ENCODE measurements around the gene MAML1.

MAML1 gene

DNA sequence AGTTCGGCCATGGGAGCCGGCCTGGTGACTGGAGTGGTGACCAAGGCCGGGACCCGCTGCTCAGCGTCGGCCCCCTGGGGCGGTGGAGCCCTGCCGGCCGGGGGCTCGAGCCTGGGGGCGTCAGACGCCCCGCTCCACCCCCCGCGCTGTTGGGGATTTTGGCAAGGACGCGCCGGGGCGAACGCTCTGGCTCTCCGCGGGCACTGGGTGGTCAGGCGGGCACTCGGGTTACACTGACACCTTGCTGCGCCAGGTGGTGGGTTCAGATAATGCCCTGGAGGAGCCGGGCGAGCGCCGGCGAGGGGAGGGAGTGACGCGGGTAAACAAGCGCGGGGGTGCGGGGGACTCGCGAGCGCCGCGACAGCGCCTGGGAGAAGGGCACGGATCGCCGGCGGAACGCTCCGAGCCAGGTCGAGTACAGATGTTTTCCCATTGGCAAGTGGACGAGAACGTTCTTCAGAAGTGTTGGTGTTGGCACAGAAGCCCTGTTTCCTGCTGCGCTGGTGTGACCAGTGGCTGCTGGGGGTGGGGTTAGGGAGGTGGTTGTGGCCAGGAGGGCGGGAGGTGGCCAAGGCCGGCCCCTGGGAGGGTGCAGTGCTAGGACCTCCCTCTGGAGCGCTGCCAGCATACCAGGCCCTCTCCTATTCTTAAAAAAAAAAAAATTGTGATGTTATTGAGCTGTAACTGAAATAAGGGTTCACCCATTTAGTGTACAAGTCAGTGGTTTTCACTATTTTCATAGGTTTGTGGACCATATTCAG is 88.9 kb downstream of the MAML1 start:
- peak; percentile 93 for DNase-seq (ENCODE audit: low read depth)
- peak overlapping the region; percentile 87 for H3K4me3 ChIP-seq (ENCODE audit: low read depth, low read length)
- TF ChIP-seq, protein P1, sequence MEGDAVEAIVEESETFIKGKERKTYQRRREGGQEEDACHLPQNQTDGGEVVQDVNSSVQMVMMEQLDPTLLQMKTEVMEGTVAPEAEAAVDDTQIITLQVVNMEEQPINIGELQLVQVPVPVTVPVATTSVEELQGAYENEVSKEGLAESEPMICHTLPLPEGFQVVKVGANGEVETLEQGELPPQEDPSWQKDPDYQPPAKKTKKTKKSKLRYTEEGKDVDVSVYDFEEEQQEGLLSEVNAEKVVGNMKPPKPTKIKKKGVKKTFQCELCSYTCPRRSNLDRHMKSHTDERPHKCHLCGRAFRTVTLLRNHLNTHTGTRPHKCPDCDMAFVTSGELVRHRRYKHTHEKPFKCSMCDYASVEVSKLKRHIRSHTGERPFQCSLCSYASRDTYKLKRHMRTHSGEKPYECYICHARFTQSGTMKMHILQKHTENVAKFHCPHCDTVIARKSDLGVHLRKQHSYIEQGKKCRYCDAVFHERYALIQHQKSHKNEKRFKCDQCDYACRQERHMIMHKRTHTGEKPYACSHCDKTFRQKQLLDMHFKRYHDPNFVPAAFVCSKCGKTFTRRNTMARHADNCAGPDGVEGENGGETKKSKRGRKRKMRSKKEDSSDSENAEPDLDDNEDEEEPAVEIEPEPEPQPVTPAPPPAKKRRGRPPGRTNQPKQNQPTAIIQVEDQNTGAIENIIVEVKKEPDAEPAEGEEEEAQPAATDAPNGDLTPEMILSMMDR (IDR thresholded peaks at IDR 0.05; ENCODE audit: insufficient read depth, low read depth, low read length, missing control alignments) = no peak

DNA sequence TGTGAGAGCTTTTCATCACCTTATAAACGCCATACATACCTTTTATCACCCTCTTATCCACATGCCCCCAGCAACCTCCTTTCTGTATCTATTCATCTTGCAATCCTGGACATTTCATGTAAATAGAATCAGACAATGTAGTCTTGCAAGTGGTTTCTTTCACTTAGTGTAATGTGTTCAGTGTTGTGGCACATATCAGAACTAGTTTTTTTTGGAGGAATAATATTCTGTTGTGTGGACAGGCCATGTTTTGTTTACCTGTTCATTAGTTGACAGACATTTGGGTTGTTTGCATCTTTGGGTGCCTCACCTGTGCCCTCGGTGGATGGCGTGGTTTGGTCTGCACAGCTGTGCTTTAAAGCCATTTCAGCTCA is 89.4 kb downstream of the MAML1 start:
- no peak for DNase-seq (ENCODE audit: low read depth)
- peak overlapping the region; percentile 87 for H3K4me3 ChIP-seq (ENCODE audit: low read depth, low read length)
- TF ChIP-seq, protein P1 (IDR thresholded peaks at IDR 0.05; ENCODE audit: insufficient read depth, low read depth, low read length, missing control alignments) = no peak

GRCh38 chr5:179822444-179822990 is 89.9 kb downstream of the MAML1 start:
- H3K4me3 ChIP-seq (ENCODE audit: low read depth, low read length) = no peak overlapping the region
- no peak for DNase-seq (ENCODE audit: low read depth)
- TF ChIP-seq, protein P1 (IDR thresholded peaks at IDR 0.05; ENCODE audit: insufficient read depth, low read depth, low read length, missing control alignments) = no peak

- TF ChIP-seq, protein P1 (IDR thresholded peaks at IDR 0.05; ENCODE audit: insufficient read depth, low read depth, low read length, missing control alignments) = no peak
- no peak for DNase-seq (ENCODE audit: low read depth)
- no peak overlapping the region for H3K4me3 ChIP-seq (ENCODE audit: low read depth, low read length)
These were observed 91.5 kb downstream of the MAML1 start for GRCh38 chr5:179823937-179824744.

DNA sequence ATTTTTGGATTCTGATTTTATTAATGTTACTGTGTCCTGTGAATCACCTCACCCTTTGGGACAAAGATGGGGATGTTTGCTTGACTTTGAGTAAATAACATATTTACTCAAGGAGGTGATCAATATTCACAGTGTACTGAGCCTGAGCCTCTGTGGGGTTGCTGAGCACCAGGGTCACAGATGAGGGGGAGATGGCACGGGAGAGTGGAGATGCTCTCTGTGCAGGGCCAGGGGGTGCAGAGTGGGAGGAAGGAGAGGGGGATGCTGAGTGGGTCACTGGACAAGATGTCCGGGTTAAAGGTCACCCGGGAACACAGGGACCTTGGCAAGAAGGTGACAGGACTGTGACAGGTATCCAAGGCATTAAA is 92.1 kb downstream of the MAML1 start:
- TF ChIP-seq, protein P1 (IDR thresholded peaks at IDR 0.05; ENCODE audit: insufficient read depth, low read depth, low read length, missing control alignments) = no peak
- no peak overlapping the region for H3K4me3 ChIP-seq (ENCODE audit: low read depth, low read length)
- DNase-seq (ENCODE audit: low read depth) = no peak

DNA sequence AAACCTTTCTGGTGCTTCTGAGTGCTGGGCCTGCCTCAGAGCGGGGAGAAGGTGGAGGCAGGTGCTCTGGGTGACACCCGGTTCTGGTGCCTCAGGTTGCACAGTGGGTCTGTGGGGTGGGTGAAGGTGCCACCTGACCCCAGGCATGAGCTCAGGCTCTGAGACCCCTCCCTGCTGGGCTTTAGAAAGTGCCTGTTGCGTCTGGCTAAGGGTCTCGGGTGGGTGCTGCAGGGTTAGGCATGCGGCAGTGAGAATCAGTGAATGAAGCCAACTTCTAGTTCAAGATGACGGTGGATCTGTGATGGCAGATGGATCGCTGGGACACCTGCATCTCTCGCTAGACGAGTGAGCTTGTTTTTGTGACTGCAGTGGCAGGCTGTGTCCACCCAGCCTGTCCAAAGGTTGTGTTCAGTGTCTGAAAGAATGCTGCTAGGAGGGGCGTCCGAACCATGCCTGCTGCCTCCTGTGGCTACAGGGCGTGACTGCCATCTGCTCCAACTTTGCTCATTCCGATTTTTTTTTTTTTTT is 93.1 kb downstream of the MAML1 start:
- TF ChIP-seq, protein P1 (IDR thresholded peaks at IDR 0.05; ENCODE audit: insufficient read depth, low read depth, low read length, missing control alignments) = no peak
- DNase-seq (ENCODE audit: low read depth) = no peak
- no peak overlapping the region for H3K4me3 ChIP-seq (ENCODE audit: low read depth, low read length)

Measured in GM12865 (cell line).